GM19452 (cell line): Measurements from ENCODE around the gene IGLL1.
"Not testable (repeated sequence)": the region's sequence is repeated elsewhere in the genome, so short reads cannot be mapped to it uniquely, and the experiment has no call there.

Experiments
- ATAC-seq: cut with Tn5 transposase; IDR thresholded peaks from one replicate; pipeline ENCODE4 v1.9.1; 2021; ENCODE audit not compliant: unreplicated experiment

IGLL1 gene

GRCh38 chr22:23579870-23580575, at the start of gene IGLL1:
Gene IGLL1, minus strand, starts transcription at chr22:23580290. Its CDS starts 100 bp downstream, at chr22:23580190.
- no peak for ATAC-seq

- not testable (repeated sequence) for ATAC-seq
These were observed 48.1 kb upstream of the IGLL1 start for GRCh38 chr22:23628056-23628743.

GRCh38 chr22:23627401-23628055, 47.4 kb upstream of the IGLL1 start:
- ATAC-seq = not testable (repeated sequence)

GRCh38 chr22:23626286-23626975, 46.3 kb upstream of the IGLL1 start:
- no peak for ATAC-seq

GRCh38 chr22:23622634-23623033, 42.5 kb upstream of the IGLL1 start:
- no peak for ATAC-seq

GRCh38 chr22:23621916-23622315, 41.8 kb upstream of the IGLL1 start:
- ATAC-seq = not testable (repeated sequence)

- no peak for ATAC-seq
These were observed 41.1 kb upstream of the IGLL1 start for GRCh38 chr22:23621082-23621780.

- no peak for ATAC-seq
These were observed 33.3 kb upstream of the IGLL1 start for GRCh38 chr22:23613193-23613972.

- ATAC-seq = no peak
These were observed 30.1 kb upstream of the IGLL1 start for GRCh38 chr22:23609983-23610781.

- ATAC-seq = no peak
These were observed 28.5 kb upstream of the IGLL1 start for GRCh38 chr22:23608583-23608982.

- no peak for ATAC-seq
These were observed 26.4 kb upstream of the IGLL1 start for GRCh38 chr22:23606204-23607131.

- no peak for ATAC-seq
These were observed 25.0 kb upstream of the IGLL1 start for GRCh38 chr22:23604939-23605712.

- ATAC-seq = no peak
These were observed 23.2 kb upstream of the IGLL1 start for GRCh38 chr22:23603266-23603665.

- ATAC-seq = no peak
These were observed 18.9 kb upstream of the IGLL1 start for GRCh38 chr22:23598805-23599518.

- ATAC-seq = not testable (repeated sequence)
These were observed 17.6 kb upstream of the IGLL1 start for GRCh38 chr22:23597576-23598268.

GRCh38 chr22:23595904-23596303, 15.8 kb upstream of the IGLL1 start:
- not testable (repeated sequence) for ATAC-seq
